Loucy (cell line): ENCODE data around the gene SKI.

Experiments
- EZH2phosphoT487 ChIP-seq: fragments of 200-600 bp; IDR thresholded peaks from 2 replicates; pipeline ENCODE4 v1.6.1; 2018; ENCODE audit warnings: antibody characterized with exemption, mild to moderate bottlenecking, moderate library complexity, borderline replicate concordance
- TF ChIP-seq, protein P1 (sequence below): fragments of 200-600 bp; sonication (generic); conservative IDR thresholded peaks from 2 replicates; pipeline ENCODE4 v1.5.1; 2014; ENCODE audit warnings: mild to moderate bottlenecking, antibody characterized with exemption, low read length

DNA sequence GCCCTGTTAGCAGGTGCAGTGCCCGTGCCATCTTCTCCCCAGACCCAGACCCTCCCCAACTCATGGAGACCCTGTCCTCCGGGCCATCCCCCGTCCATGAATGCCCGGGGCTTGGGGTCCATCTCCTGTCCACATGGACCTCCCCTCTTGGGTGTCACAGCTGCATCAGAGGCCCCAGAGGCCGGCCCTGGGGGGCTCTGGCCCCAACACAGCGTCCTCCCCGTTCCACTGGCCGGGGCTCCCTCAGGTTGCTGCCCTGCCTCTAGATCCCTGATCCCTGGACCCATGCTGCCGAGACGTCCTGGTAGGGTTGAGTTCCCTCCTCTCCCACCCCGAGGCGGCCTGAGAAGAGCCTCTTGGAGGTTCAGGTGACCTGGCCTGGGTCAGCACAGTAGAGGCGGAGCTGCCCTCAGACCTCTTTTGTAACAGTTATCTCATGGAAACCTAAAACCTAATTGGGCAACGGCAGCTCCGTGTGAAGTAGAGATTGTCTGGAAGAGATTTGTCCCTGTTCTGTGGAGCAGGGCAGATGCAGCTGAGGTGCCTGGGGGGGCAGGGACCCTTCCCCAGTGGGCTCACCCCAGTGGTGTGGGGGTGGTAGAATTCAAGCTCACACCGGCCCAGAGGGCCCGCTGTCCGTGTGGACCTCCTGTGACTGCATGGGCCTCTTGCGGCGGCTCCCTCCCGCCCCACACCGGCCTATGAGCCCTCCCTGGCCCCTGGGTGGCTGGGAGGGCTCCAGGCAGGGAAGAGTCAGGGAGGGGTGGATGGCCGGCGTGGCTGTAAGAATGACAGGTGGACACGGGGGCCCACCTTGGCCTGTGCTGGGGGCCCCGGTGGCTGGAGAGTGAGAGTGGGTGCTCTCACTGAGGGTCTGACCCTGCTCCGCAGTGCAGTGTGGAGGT is 56.1 kb downstream of the SKI start:
- TF ChIP-seq, protein P1, sequence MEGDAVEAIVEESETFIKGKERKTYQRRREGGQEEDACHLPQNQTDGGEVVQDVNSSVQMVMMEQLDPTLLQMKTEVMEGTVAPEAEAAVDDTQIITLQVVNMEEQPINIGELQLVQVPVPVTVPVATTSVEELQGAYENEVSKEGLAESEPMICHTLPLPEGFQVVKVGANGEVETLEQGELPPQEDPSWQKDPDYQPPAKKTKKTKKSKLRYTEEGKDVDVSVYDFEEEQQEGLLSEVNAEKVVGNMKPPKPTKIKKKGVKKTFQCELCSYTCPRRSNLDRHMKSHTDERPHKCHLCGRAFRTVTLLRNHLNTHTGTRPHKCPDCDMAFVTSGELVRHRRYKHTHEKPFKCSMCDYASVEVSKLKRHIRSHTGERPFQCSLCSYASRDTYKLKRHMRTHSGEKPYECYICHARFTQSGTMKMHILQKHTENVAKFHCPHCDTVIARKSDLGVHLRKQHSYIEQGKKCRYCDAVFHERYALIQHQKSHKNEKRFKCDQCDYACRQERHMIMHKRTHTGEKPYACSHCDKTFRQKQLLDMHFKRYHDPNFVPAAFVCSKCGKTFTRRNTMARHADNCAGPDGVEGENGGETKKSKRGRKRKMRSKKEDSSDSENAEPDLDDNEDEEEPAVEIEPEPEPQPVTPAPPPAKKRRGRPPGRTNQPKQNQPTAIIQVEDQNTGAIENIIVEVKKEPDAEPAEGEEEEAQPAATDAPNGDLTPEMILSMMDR, result no peak
- no peak for TF ChIP-seq EZH2phosphoT487
